NCI-H2196 treated with DMSO at 0.1 percent for 48 hours (cell line): Measurements from ENCODE around the gene CD79B.
"Not testable (repeated sequence)": the region's sequence is repeated elsewhere in the genome, so short reads cannot be mapped to it uniquely, and the experiment has no call there.

Source experiments
- DNase-seq: peaks from one replicate; lab custom pipeline; 2025; ENCODE audit not compliant: unreplicated experiment; lab: John Stamatoyannopoulos, UW

The CD79B gene

DNA sequence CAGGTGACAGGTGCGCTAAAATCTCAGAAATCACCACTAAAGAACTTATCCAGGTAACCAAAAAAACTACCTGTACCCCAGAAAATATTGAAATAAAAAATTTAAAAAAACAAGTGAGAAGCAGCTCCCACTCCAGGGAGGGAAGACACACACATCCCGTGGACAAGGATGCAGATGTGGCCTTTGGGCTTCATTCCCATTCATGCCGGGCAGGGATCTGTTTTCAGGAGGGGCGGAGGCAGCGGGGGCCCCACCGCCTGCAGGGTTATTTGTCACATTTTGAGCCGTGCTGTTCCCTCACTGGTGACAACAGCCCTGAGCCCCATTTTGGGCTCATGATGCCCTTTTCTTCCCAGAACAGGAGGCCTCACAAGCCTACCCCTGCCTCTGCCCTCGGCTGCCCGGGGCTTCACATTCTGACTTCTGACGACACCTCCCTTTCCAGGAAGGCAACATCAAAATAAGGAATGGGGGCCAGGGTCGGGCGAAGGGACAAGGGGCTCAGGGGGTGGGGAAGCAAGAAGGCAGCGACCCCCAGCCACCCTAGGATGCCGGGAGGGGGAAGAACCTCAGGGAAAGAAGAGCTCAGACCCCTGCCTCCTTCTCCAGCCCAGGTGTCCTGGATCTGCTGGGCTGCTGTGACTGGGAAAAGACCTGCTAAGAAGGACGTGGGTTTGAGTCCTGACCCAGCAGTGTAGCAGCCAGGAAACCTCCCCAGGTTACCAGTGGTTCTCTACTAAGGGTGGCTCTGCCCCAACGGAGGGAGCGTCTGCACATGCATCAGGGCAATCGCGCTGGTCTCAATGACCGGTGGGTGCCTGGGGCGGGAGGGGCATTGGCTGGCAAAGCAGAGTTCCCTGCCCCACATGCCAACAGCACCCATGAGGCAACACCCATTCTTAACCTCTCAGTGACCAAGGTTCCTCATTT, 2.3 kb upstream of the CD79B start:
- no peak for DNase-seq

DNA sequence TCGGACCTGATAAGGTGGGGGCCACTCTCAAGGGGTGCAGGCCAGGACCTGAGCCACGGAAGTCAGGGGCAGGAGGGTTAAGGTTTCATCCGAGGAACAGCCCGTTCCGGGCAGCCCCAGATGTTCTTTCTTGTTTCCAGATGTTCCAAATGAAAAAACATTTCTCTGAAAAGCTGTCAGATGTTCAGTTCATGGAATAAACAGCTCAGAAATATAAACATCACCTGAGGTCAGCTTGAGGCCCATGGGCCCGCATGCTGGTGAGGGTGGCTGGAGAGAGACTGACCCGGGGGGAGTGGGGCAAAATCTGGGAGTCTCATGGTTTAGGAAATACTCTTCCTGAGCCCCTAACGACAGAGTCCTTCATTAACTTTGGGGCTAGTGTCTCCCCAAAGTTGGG, 1.5 kb upstream of the CD79B start:
- DNase-seq, result no peak

DNA sequence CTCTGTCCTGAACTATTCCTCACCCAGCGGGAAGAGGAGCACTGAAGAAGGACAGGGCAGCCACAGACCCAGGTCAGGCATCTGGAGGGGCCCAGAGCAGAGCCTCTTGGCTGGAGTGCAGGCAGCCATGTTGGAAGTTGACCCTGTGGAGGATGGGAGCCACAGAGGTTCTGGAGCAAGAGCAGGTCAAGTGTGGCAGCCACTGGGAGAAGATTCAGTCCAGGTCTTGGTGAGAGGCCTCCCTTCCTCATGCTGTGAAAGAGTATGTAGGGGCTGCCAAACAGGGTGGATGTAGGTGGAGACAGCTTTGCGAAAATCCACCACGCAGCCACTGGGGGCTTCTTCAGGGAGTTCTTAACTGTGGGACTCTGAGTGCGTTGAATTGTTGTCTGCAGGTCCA, 590 bp upstream of the CD79B start:
- no peak for DNase-seq

DNA sequence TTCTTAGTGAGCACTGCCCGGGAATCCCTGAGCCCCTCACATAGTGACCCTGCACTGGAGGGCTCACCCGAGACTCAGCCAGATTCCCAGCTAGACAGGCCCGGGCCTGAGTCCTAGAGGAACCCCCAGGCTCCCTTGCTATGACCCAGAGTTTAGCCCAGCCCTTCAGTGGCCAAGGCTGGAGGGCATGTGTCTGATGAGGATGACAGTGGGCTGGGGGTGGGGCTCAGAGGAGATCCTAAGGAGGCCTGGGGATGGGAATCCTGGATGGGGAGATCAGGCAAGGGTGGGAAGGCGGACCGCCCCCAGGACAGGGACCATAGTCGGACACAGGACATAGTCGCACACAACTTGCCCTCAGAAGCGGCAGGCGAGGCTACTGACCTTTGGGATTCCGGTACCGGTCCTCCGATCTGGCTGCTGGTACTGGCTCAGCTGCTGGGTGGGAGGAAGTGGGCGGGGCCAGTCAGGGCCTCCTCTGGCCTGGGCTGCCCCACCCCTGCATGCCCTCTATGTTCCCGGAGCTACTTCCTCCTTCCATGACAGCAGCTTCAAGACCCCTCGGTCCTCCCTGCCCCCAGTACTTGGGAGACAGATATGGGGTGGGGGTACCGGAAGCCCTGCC, 1.1 kb downstream of the CD79B start:
- DNase-seq, result no peak

DNA sequence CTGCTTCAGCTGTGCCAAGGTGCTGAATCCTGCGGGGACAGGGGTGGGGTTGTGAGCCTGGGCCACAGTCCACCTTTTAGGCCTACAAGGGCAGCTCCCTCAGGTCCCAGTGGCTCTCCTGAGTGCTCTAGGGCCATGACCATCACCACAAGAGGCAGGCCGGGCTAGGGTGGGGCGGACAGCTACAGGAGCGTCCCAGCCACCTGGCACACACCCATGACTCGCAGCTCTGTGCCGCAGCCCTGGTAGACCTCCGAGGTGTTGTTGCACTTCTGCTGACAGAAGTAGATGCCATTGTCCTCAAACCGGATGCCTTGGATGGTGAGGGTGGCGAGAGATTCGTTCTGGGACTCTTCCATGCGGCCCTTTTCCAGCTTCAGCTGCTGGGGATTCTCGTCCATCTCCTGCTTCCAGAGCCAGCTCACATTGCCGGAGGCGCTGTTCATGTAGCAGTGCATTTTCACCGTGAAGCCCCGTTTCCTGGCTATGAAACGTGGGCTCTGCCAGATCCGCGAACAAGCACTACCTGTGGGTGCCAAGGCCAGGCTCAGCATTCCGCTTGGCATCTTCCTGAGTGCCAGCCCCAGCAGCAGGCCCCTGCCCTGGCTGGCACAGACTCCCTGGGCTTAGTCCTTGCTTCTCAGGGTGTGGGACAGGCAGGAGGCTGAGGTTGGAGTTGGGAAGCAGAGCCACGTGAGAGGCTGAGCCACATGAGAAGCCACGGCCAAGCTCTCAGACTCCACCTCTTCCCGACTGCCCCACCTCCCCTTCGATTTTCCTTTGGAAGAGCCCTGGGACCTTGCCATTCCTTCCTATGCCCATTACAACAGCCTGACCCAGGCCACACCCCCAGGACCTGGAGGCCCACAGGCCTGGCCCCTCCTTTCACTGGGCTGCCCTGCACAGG, 2.0 kb downstream of the CD79B start:
- DNase-seq, result no peak

DNA sequence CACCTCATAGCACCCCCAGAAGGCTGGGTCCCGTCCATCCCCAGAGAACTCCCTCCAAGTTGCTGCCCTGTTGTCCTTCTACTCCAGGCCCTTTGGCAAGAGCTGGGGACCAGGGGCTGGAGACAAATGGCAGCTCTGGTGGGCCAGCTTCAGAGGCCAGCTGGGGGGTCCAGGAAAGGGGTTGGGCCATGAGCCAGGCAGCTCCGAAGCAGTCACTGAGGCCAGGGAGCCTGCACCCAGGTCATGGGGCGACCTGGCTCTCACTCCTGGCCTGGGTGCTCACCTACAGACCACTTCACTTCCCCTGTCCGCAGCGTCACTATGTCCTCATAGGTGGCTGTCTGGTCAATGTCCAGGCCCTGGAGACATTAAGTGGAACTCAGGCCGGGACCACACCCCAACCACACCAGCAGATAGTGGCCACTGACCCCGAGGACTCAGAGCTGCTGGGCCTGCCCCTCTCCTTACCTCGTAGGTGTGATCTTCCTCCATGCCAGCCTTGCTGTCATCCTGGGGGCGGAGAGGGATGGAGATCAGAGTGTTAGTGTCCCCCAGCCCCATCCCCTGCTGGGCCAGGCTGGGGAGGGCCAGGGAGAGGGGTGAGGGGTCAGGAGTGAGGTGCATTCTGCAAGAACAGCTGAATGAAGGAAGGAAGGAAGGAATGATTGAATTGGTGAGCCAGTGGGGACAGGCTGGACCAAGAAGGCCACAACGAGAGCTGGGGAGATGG, 3.0 kb downstream of the CD79B start:
- no peak for DNase-seq

DNA sequence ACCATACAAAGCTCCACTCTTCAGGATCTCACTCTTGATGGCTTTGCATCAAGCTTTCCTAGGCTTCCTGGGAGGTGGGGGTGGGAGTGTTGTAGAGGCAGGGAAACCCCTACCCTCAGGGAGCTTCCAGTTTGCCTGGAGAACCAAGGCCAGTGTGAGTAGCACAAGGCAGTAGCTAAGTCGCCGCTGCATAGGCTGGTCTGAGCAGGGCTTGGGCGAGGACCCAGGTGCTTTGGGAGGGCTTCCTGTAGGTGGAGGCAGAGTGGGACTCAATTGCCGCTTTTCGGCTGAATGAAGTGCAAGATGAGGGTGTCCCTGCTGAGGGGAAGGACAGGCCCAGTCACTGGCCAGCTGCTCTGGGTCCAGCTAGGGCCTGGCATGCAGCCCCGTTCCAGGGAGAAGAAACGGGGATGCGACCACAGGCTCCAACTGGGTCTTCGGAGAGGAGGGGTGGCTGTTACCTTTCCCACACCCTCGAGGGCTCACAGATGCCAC, 3.9 kb downstream of the CD79B start:
- no peak for DNase-seq

DNA sequence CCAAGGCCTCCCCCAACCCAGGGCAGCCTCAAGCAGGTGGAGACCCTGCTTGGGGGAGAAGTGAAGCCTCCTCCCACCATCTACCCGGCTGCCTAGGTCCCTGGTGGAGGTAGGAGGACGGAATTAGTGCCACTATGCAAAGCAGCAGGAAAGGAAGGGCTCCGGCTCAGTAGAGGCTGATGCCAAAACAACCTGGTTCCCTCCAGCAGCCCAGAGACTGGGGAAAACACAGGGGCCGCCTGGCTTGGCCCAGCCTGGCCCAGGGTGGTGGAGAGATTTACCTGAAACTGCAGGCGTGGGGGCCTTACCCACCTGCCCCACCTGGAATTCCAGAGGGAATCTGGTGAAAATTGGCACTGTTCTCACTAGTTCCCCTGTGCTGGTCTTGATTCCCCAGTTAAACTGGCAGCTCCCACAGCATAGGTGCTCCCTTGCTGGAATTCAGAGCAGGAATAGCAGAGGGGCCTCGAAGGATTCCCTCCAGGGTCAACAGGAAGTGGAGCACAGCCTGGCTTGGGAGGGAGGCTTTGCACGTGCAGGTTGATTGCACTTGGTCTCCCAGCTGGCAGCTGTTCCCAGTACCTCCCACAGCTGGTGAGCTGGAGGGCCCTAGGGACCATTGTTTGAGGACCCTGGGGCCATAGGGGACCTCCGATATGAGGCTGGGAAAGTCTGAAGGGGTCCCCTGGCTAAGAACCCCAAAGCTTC, 4.5 kb downstream of the CD79B start:
- no peak for DNase-seq

DNA sequence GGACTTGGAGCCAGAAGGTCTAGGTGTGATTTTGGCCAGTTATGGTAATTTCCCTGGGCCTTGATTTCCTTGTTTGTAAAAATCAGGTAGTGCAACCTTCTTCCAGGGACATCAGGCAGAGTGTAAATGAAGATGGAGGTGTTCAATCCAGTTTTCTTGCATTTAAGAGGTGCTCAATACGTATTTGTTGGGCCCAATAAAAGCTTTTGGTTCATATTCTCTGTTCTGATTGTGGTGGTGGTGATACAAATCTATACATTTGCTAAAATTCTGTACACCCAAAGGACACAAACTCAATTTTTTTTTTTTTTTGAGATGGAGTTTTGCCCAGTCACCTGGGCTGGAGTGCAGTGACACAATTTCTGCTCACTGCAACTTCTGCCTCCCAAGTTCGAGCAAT, 6.0 kb downstream of the CD79B start:
- no peak for DNase-seq

DNA sequence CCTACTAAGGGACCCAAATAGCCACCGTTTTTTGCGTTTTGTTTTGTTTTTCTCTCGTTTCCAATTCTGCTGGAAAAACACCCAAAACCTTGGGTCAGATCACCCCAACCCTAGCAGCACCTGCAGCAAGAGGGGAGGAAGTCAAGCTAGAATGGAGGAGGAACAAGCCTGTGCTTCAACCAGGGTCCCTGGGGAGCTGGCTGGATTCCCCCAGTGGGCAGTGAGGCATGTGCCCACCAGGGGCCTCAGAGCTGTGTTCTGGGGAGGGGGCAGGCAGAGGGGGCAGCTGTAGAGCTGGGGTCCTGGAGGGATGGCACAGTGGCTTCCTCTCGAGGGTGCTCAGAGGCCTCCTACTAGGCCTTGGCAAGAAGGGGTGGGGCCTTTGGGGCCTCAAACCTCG, 6.5 kb downstream of the CD79B start:
- DNase-seq, result no peak

DNA sequence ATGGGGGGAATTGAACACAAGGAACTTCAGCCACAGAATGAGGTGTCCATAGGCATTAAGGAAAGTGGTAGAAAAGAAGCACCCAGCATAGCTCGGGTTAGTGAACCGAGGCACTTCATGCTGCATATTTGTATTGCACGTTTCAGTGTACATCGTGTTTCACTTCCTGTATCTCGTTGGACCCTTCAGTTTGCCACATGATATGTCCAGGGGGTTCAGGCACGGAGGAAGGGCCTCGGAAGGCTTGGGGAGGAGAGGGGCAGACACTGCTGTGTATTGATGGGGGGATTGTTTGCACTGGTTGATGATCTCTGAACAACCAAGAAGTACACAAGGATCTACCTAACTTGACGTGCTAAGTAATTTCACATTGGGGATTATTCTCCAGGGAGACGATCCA, 9.7 kb downstream of the CD79B start:
- not testable (repeated sequence) for DNase-seq

DNA sequence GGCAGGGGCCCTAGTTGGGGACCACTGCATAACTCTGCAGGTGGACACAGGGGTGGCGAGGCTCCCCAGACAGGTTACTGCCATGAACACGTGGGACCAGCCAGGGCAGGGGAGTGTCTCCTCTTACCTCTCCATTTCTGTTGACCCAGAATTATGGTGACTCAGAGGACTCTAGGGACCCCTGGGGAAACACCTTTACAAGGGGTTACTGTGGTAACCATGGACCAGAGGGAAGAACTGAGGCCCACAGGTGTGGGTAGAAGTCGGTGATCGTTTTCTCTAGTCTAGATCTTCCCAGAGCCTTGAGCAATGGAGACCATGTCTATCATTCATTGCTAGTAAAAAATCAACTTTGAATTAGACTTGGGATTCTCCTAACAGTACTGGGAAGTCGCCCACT, 11.4 kb downstream of the CD79B start:
- not testable (repeated sequence) for DNase-seq

DNA sequence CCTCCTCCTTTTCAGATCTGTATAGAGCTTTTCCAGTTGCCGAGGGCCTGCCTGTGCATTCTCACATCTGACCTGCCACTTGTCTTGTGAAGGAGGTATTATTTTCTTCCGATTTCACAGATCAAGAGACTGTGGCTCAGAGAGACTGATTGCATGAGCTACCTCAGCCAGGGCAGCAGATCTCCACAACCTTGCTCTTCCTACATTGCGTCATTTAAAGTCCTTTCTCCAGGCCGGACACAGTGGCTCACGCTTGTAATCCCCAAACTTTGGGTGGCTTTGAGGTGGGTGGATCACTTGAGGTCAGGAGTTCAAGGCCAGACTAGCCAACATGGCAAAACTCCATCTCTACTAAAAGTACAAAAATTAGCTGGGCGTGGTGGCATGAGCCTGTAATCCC, 12.1 kb downstream of the CD79B start:
- not testable (repeated sequence) for DNase-seq

DNA sequence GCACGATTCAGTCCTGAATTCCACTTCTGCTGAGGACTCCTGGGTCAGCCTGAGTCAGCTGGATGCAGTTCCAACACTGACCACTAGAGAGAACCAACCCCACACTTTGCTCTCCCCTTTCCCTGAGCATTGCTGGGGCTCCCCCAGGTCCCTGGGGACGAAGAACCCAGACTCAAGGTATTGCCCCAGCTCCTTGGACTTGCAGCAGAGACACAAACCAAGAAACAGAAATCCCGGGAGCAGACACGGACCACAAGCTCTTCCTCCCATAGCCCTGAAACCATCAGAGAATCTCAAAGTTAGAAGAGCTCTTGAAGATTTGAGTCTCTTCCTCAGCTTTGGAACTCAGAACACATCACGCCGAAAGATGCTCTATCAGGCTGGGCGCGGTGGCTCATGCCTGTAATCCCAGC, 12.8 kb downstream of the CD79B start:
- DNase-seq, result peak; percentile 17

DNA sequence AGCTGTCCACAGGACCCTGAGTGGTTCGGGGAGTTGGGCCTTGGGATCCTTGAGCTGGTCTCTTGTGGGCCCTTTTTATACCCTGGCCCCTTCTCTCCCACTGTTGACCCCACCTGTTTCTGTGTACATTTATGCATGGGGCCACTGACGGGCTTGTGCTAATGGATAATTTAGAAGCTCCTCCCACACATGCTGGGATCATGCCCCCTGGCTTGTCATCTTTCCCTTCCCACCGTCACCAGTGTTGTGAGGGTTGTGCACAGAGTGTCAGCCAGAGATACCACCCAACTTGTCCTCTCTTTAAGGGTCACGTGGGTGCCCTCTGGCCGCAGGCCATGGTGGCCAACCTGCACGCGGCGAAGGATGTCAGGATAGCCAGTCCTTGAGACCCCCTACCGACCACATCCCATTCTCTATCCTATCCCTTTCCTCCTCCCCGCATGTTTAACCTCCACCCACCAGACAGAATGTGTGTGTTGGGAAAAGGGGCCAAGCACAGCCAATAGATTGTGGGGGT, 13.3 kb downstream of the CD79B start, which contains the start of gene GH1:
Gene GH1, minus strand, starts transcription at position 51 of the 517 bp plus-strand sequence. CDS start 63 bp downstream, outside the sequence.
- DNase-seq, result not testable (repeated sequence)

DNA sequence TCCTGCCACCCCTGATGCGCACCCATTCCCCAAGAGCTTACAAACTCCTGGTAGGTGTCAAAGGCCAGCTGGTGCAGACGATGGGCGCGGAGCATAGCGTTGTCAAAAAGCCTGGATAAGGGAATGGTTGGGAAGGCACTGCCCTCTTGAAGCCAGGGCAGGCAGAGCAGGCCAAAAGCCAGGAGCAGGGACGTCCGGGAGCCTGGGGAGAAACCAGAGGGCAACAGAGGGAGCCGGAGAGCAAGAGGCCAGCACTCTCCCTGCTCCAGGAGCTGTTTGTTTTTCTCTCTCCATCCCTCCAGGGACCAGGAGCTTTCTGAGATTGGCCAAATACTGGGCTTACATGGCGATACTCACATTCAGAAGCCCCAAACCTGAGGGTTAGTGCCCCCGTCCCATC, 13.8 kb downstream of the CD79B start:
- DNase-seq, result no peak

DNA sequence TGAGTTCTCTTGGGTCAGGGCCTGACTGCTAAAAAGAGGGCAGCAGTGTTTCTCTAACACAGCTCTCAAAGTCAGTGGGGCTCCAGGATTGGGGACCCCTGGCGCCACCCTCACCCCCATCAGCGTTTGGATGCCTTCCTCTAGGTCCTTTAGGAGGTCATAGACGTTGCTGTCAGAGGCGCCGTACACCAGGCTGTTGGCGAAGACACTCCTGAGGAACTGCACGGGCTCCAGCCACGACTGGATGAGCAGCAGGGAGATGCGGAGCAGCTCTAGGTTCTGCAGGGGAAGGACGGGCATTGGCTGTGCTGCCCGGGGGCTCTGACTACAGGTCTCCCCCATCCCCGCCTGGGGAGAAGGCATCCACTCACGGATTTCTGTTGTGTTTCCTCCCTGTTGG, 14.5 kb downstream of the CD79B start:
- no peak for DNase-seq

DNA sequence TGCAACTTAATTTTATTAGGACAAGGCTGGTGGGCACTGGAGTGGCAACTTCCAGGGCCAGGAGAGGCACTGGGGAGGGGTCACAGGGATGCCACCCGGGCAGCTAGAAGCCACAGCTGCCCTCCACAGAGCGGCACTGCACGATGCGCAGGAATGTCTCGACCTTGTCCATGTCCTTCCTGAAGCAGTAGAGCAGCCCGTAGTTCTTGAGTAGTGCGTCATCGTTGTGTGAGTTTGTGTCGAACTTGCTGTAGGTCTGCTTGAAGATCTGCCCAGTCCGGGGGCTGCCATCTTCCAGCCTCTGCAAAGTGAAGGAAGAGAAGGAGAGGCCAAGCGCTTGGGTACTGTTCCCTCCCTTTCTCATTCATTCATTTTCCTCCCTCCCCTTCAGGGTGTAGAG, 14.9 kb downstream of the CD79B start:
- DNase-seq, result not testable (repeated sequence)

DNA sequence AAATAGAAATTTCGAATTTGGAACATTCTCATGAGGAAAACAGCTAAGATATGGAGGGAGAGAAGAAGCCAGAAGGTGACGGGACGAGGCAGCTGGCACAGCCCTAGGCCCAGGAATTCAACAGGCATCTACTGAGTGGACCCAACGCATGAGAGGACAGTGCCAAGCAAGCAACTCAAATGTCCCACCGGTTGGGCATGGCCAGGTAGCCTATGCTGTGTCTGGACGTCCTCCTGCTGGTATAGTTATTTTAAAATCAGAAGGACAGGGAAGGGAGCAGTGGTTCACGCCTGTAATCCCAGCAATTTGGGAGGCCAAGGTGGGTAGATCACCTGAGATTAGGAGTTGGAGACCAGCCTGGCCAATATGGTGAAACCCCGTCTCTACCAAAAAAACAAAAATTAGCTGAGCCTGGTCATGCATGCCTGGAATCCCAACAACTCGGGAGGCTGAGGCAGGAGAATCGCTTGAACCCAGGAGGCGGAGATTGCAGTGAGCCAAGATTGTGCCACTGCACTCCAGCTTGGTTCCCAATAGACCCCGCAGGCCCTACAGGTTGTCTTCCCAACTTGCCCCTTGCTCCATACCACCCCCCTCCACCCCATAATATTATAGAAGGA, 15.5 kb downstream of the CD79B start:
- no peak for DNase-seq
